HG03378 (cell line): ENCODE results near the gene ARHGAP42.

Source experiments
- ATAC-seq: cut with Tn5 transposase; IDR thresholded peaks from one replicate; pipeline ENCODE4 v1.9.1; 2021; ENCODE audit warnings: mild to moderate bottlenecking, moderate library complexity; ENCODE audit not compliant: unreplicated experiment

ARHGAP42 gene

GRCh38 chr11:100949443-100949842 lies 262.4 kb downstream of the ARHGAP42 start:
- no peak for ATAC-seq

GRCh38 chr11:100955318-100955717 lies 268.2 kb downstream of the ARHGAP42 start:
- no peak for ATAC-seq

GRCh38 chr11:100956351-100956750 lies 269.3 kb downstream of the ARHGAP42 start:
- no peak for ATAC-seq

- no peak for ATAC-seq
Observed at GRCh38 chr11:100957499-100957898, 270.4 kb downstream of the ARHGAP42 start.

- ATAC-seq: no peak
Observed at GRCh38 chr11:100961633-100962032, 274.5 kb downstream of the ARHGAP42 start.

- no peak for ATAC-seq
Observed at GRCh38 chr11:100963375-100963774, 276.3 kb downstream of the ARHGAP42 start.

- no peak for ATAC-seq
Observed at GRCh38 chr11:100964435-100964834, 277.3 kb downstream of the ARHGAP42 start.

- ATAC-seq: no peak
Observed at GRCh38 chr11:100965346-100965745, 278.3 kb downstream of the ARHGAP42 start.

- ATAC-seq: no peak
Observed at GRCh38 chr11:100966366-100966765, 279.3 kb downstream of the ARHGAP42 start.

- no peak for ATAC-seq
Observed at GRCh38 chr11:100969008-100969407, 281.9 kb downstream of the ARHGAP42 start.

GRCh38 chr11:100970283-100971164 lies 283.4 kb downstream of the ARHGAP42 start:
- ATAC-seq: no peak

GRCh38 chr11:100972046-100972445 lies 285.0 kb downstream of the ARHGAP42 start:
- no peak for ATAC-seq

- no peak for ATAC-seq
Observed at GRCh38 chr11:100978442-100978841, 291.4 kb downstream of the ARHGAP42 start.

- no peak for ATAC-seq
Observed at GRCh38 chr11:100978939-100979338, 291.9 kb downstream of the ARHGAP42 start.

GRCh38 chr11:100980156-100980555 lies 293.1 kb downstream of the ARHGAP42 start:
- no peak for ATAC-seq

GRCh38 chr11:100981196-100981824 lies 294.2 kb downstream of the ARHGAP42 start:
- no peak for ATAC-seq

- peak; percentile 62 for ATAC-seq
Observed at GRCh38 chr11:100984668-100985067, 297.6 kb downstream of the ARHGAP42 start.

- ATAC-seq: no peak
Observed at GRCh38 chr11:100990931-100991330, 303.8 kb downstream of the ARHGAP42 start.

GRCh38 chr11:100991541-100991940 lies 304.5 kb downstream of the ARHGAP42 start:
- no peak for ATAC-seq

GRCh38 chr11:100994966-100995365 lies 307.9 kb downstream of the ARHGAP42 start:
- ATAC-seq: no peak

GRCh38 chr11:100999756-101000155 lies 312.7 kb downstream of the ARHGAP42 start:
- ATAC-seq: no peak

GRCh38 chr11:101003468-101003867 lies 316.4 kb downstream of the ARHGAP42 start:
- peak; percentile 67 for ATAC-seq
